A673 (cell line): Measurements from ENCODE around the gene ATOH8.

ENCODE experiments used
- EZH2 ChIP-seq: fragments of 200-600 bp; sonication (generic); IDR thresholded peaks from 2 replicates; pipeline ENCODE4 v1.6.1; 2017; ENCODE audit warnings: borderline replicate concordance, low read depth, mild to moderate bottlenecking, mixed read lengths, antibody characterized with exemption, low read length; ENCODE audit not compliant: poor library complexity, severe bottlenecking
- TF ChIP-seq, protein P1 (sequence below): fragments of 300-800, 200-600 bp; sonication (generic); conservative IDR thresholded peaks from 2 replicates; pipeline ENCODE4 v1.5.1; 2017; ENCODE audit warnings: low read depth, mild to moderate bottlenecking, antibody characterized with exemption, low read length, moderate library complexity, mixed read lengths

DNA sequence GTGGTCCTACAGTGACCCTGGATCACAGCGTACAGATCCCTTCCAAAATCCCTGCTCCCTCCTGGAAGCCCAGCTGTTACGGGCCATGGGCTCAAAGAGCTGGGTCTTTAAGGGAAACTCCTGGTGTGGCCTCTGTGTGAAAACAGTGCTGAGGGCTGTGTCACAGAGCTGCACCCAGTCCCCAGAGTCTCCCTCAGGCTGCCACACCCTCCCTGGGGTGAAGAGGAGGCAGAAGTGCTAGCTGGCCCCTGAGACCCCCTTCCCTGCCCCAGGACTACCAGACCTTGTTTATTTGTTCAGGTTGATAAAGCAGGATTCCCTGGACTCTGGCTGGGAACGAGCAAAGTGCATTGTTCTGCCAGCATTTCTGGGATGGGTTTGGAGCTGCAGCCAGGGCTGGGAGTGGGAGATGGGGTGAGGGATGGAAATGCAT, 7.7 kb downstream of the ATOH8 start:
- TF ChIP-seq, protein P1, sequence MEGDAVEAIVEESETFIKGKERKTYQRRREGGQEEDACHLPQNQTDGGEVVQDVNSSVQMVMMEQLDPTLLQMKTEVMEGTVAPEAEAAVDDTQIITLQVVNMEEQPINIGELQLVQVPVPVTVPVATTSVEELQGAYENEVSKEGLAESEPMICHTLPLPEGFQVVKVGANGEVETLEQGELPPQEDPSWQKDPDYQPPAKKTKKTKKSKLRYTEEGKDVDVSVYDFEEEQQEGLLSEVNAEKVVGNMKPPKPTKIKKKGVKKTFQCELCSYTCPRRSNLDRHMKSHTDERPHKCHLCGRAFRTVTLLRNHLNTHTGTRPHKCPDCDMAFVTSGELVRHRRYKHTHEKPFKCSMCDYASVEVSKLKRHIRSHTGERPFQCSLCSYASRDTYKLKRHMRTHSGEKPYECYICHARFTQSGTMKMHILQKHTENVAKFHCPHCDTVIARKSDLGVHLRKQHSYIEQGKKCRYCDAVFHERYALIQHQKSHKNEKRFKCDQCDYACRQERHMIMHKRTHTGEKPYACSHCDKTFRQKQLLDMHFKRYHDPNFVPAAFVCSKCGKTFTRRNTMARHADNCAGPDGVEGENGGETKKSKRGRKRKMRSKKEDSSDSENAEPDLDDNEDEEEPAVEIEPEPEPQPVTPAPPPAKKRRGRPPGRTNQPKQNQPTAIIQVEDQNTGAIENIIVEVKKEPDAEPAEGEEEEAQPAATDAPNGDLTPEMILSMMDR = no peak
- TF ChIP-seq EZH2 = no peak
